Upper lobe of left lung (tissue), 4 donors: ENCODE results near the gene ATP2C1.

Experiments used
- CTCF ChIP-seq, 6 experiments: fragments of 450-650 bp in 4 of 6; fragments of 200-600 bp in 2 of 6; sonication (generic) in 2 of 6; IDR thresholded peaks; one replicate each; pipeline ENCODE4 v1.5.1; 2016 to 2019; ENCODE audit warnings: antibody characterized with exemption in 6 of 6
- EP300 ChIP-seq, 4 donors: sonication (generic); formaldehyde crosslinking; IDR thresholded peaks; one replicate each; pipeline ENCODE4 v1.5.1; 2017; ENCODE audit warnings: antibody characterized with exemption in 4 of 4, control low read depth in 2 of 4

GRCh38 chr3:131025539-131025938 is 131.7 kb downstream of the ATP2C1 start:
- TF ChIP-seq EP300 (IDR thresholded peaks at IDR 0.05): no peak
- no peak for TF ChIP-seq CTCF (IDR thresholded peaks at IDR 0.05)
